PC-9 (cell line): ENCODE data around the gene TLDC2.
A peak's percentile ranks its signal among the peaks of the same experiment; 100 is the strongest.

Experiments used
- EZH2 ChIP-seq: fragments of 200-600 bp; sonication (generic); IDR thresholded peaks from 2 replicates; pipeline ENCODE4 v1.8.0; 2017; ENCODE audit warnings: antibody characterized with exemption, low read depth
- TF ChIP-seq, protein P1 (sequence below): fragments of 200-600 bp; sonication (generic); conservative IDR thresholded peaks from 2 replicates; pipeline ENCODE4 v1.6.1; 2017; ENCODE audit warnings: mixed run types, antibody characterized with exemption, mild to moderate bottlenecking, moderate library complexity

DNA sequence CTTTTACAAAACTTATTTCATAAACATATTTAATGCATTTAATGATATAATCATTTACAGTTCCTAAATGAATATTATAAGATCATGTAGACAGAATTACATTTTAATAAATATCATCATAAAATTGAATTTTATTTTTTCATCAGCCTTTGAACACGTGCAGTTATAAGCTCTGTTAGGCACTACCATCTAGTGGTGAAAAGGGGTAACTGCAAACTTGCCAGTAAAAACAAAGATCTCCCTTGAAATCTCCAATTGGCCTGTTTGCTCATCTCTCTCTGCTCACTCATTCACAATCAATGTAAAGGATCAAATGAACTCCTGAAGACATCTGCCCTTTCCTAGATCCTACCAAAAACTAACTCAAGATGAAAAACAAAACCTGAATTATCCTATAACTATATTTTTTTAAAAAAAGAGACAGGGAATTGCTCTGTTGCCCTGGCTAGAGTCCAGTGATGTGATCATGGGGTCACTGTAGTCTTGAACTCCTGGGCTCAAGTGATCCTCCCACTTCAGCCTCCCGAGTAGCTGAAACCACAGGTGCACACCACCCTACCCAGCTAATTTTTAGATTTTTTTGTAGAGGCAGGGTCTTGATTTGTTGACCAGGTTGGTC is 43.9 kb downstream of the TLDC2 start:
- TF ChIP-seq, protein P1, sequence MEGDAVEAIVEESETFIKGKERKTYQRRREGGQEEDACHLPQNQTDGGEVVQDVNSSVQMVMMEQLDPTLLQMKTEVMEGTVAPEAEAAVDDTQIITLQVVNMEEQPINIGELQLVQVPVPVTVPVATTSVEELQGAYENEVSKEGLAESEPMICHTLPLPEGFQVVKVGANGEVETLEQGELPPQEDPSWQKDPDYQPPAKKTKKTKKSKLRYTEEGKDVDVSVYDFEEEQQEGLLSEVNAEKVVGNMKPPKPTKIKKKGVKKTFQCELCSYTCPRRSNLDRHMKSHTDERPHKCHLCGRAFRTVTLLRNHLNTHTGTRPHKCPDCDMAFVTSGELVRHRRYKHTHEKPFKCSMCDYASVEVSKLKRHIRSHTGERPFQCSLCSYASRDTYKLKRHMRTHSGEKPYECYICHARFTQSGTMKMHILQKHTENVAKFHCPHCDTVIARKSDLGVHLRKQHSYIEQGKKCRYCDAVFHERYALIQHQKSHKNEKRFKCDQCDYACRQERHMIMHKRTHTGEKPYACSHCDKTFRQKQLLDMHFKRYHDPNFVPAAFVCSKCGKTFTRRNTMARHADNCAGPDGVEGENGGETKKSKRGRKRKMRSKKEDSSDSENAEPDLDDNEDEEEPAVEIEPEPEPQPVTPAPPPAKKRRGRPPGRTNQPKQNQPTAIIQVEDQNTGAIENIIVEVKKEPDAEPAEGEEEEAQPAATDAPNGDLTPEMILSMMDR: peak; percentile 89
- no peak for TF ChIP-seq EZH2
